Caco-2 (cell line): ENCODE results near the gene MRRF. TPM values are rescaled to one million over a fixed set of nuclear protein-coding genes. Genes with fewer than 3 reads are reported as not detected.

ENCODE experiments used
- BruUV-seq: library from RNA; stranded (reverse); fragments of 400-500 nt; replicated peaks from 2 replicates; lab custom pipeline; 2021; lab: Mats Ljungman, UMichigan
- CTCF ChIA-PET: fragments of 300-600 bp; sonication (Branson Sonifier 250); formaldehyde crosslinking; loops from one replicate; lab custom pipeline; 2022; ENCODE audit warnings: antibody characterized with exemption; lab: Charles Lee
- POLR2A ChIA-PET: fragments of 300-600 bp; sonication (Branson Sonifier 250); formaldehyde crosslinking; loops from one replicate; lab custom pipeline; 2022; ENCODE audit warnings: antibody characterized with exemption; lab: Charles Lee
- DNase-seq, 2 experiments: peaks; one replicate each; pipeline versions ENCODE4 v3.0.0 to v3.0.0-alpha.2; 2020 to 2022
- H3K27me3 ChIP-seq: replicated peaks from 2 replicates; pipeline ENCODE4 v1.6.0; 2011; ENCODE audit warnings: low read length; ENCODE audit not compliant: control insufficient read depth, insufficient read depth
- H3K36me3 ChIP-seq: 2 replicates; pipeline ENCODE4 v1.5.1; 2011; ENCODE audit warnings: low read length; ENCODE audit not compliant: control insufficient read depth, insufficient read depth
- H3K4me1 ChIP-seq: fragments of 250-450 bp; sonication (Bioruptor Pico); 2 replicates; pipeline ENCODE4 v1.5.1; 2020; ENCODE audit warnings: mild to moderate bottlenecking
- H3K4me3 ChIP-seq: 2 replicates; pipeline ENCODE4 v1.5.1; 2011; ENCODE audit warnings: low read depth, mild to moderate bottlenecking, control low read depth, low read length
- H3K9me3 ChIP-seq: fragments of 250-450 bp; sonication (Bioruptor Pico); 2 replicates; pipeline ENCODE4 v1.5.1; 2020; ENCODE audit warnings: mild to moderate bottlenecking, moderate library complexity
- H3K27ac Mint-ChIP-seq: one replicate; pipeline ENCODE4 v1.8.0; 2022; ENCODE audit warnings: mixed read lengths; ENCODE audit not compliant: unreplicated experiment
- H3K27me3 Mint-ChIP-seq: one replicate; pipeline ENCODE4 v1.8.0; 2022; ENCODE audit warnings: mixed read lengths; ENCODE audit not compliant: insufficient read depth, unreplicated experiment
- H3K36me3 Mint-ChIP-seq: one replicate; pipeline ENCODE4 v1.8.0; 2022; ENCODE audit warnings: mild to moderate bottlenecking, mixed read lengths; ENCODE audit not compliant: insufficient read depth, unreplicated experiment
- H3K4me1 Mint-ChIP-seq: one replicate; pipeline ENCODE4 v1.8.0; 2022; ENCODE audit warnings: low read depth, mixed read lengths; ENCODE audit not compliant: unreplicated experiment
- H3K4me3 Mint-ChIP-seq: one replicate; pipeline ENCODE4 v1.8.0; 2022; ENCODE audit warnings: mild to moderate bottlenecking, moderate library complexity, mixed read lengths; ENCODE audit not compliant: unreplicated experiment
- H3K9me3 Mint-ChIP-seq: one replicate; pipeline ENCODE4 v1.8.0; 2022; ENCODE audit warnings: mixed read lengths; ENCODE audit not compliant: unreplicated experiment
- CTCF ChIP-seq, 2 experiments: fragments of 200-600 bp in 1 of 2; IDR thresholded peaks; 1 replicate in 1 of 2; 2 replicates in 1 of 2; pipeline versions ENCODE4 v1.5.1 to v1.8.0; 2011 to 2022; ENCODE audit warnings: antibody characterized with exemption in 1 of 2, control low read depth in 1 of 2, inconsistent platforms in 1 of 2, low read depth in 1 of 2, low read length in 1 of 2, mild to moderate bottlenecking in 1 of 2, moderate library complexity in 1 of 2; ENCODE audit not compliant: insufficient read depth in 1 of 2, severe bottlenecking in 1 of 2, unreplicated experiment in 1 of 2
- intact Hi-C: fragments of 100-400 bp; cut with micrococcal nuclease; formaldehyde crosslinking; loops from one replicate; pipeline ENCODE4 v1.10.0; 2022; ENCODE audit not compliant: unreplicated experiment
- total RNA-seq: library from RNA; stranded (reverse); gene quantifications from 2 replicates; pipeline ENCODE4 v1.2.3, GENCODE V29; 2022

MRRF gene
- total RNA-seq, 1 experiment from 2014 or later = 64.6 TPM

- Mint-ChIP-seq H3K36me3 (no peaks in the 10 kb centered on the region), H3K27ac (no peak overlapping the region), H3K9me3 (no peaks in the 10 kb centered on the region), H3K27me3 (peaks cover 3% of the 10 kb centered on the region), H3K4me1 (no peaks in the 10 kb centered on the region), H3K4me3 (no peak overlapping the region)
- CTCF ChIA-PET = no interaction called here
- TF ChIP-seq CTCF (IDR thresholded peaks at IDR 0.05; ENCODE audit: insufficient read depth in 1 of 2, low read depth in 1 of 2, low read length in 1 of 2, severe bottlenecking in 1 of 2, unreplicated experiment in 1 of 2) = no peak
- Histone ChIP-seq H3K9me3 (no peaks in the 10 kb centered on the region), H3K4me3 (no peak overlapping the region), H3K36me3 (no peaks in the 10 kb centered on the region), H3K27me3 (no peaks in the 10 kb centered on the region), H3K4me1 (no peaks in the 10 kb centered on the region)
- intact Hi-C loops = no loop called here
- DNase-seq = no peak
- POLR2A ChIA-PET = no interaction called here
- no TSS peak for BruUV-seq
Measured at GRCh38 chr9:122219856-122220672, 44.6 kb upstream of the MRRF start.

GRCh38 chr9:122220673-122221182 is 44.0 kb upstream of the MRRF start:
- CTCF ChIA-PET = no interaction called here
- DNase-seq = no peak
- Mint-ChIP-seq H3K27me3 (no peaks in the 10 kb centered on the region), H3K4me3 (no peak overlapping the region), H3K9me3 (no peaks in the 10 kb centered on the region), H3K4me1 (no peaks in the 10 kb centered on the region), H3K36me3 (no peaks in the 10 kb centered on the region), H3K27ac (no peak overlapping the region)
- no peaks in the 10 kb centered on the region for H3K36me3 ChIP-seq
- TF ChIP-seq CTCF (IDR thresholded peaks at IDR 0.05; ENCODE audit: insufficient read depth in 1 of 2, low read depth in 1 of 2, low read length in 1 of 2, severe bottlenecking in 1 of 2, unreplicated experiment in 1 of 2) = no peak
- no TSS peak for BruUV-seq
- intact Hi-C loops = no loop called here
- no peaks in the 10 kb centered on the region for H3K4me1 ChIP-seq
- POLR2A ChIA-PET = no interaction called here
- no peaks in the 10 kb centered on the region for H3K27me3 ChIP-seq
- H3K4me3 ChIP-seq = no peak overlapping the region
- no peaks in the 10 kb centered on the region for H3K9me3 ChIP-seq

GRCh38 chr9:122221183-122221811 is 43.4 kb upstream of the MRRF start:
- BruUV-seq = no TSS peak
- ChIA-PET POLR2A (no interaction called here), CTCF (no interaction called here)
- Mint-ChIP-seq H3K4me3 (no peak overlapping the region), H3K9me3 (no peaks in the 10 kb centered on the region), H3K27ac (no peak overlapping the region), H3K36me3 (no peaks in the 10 kb centered on the region), H3K27me3 (peaks cover under 1% of the 10 kb centered on the region), H3K4me1 (no peaks in the 10 kb centered on the region)
- TF ChIP-seq CTCF (IDR thresholded peaks at IDR 0.05; ENCODE audit: insufficient read depth in 1 of 2, low read depth in 1 of 2, low read length in 1 of 2, severe bottlenecking in 1 of 2, unreplicated experiment in 1 of 2) = no peak
- Histone ChIP-seq H3K9me3 (no peaks in the 10 kb centered on the region), H3K4me3 (no peak overlapping the region), H3K36me3 (no peaks in the 10 kb centered on the region), H3K4me1 (no peaks in the 10 kb centered on the region), H3K27me3 (no peaks in the 10 kb centered on the region)
- intact Hi-C loops = no loop called here
- no peak for DNase-seq
